Duodenal mucosa (tissue), 2 donors: ENCODE measurements around the gene CECR2.

ENCODE experiments used
- H3K27ac ChIP-seq: one replicate; pipeline ENCODE4 v1.7.0; 2013; ENCODE audit warnings: low read depth, low read length
- H3K27me3 ChIP-seq, 2 donors: one replicate each; pipeline ENCODE4 v1.7.0; 2013; ENCODE audit warnings: low read length in 2 of 2, control low read depth in 1 of 2; ENCODE audit not compliant: insufficient read depth in 2 of 2, control insufficient read depth in 1 of 2
- H3K36me3 ChIP-seq, 2 donors: one replicate each; pipeline ENCODE4 v1.7.0; 2013; ENCODE audit warnings: low read length in 2 of 2, control low read depth in 1 of 2; ENCODE audit not compliant: insufficient read depth in 2 of 2, control insufficient read depth in 1 of 2
- H3K4me1 ChIP-seq, 2 donors: one replicate each; pipeline ENCODE4 v1.7.0; 2013; ENCODE audit warnings: low read length in 2 of 2, control low read depth in 1 of 2; ENCODE audit not compliant: insufficient read depth in 2 of 2, control insufficient read depth in 1 of 2
- H3K4me3 ChIP-seq, 2 donors: one replicate each; pipeline ENCODE4 v1.7.0; 2013; ENCODE audit warnings: low read length in 2 of 2, low read depth in 1 of 2
- H3K9ac ChIP-seq, 2 donors: one replicate each; pipeline ENCODE4 v1.7.0; 2013; ENCODE audit warnings: low read length in 2 of 2, low read depth in 1 of 2
- H3K9me3 ChIP-seq, 2 donors: one replicate each; pipeline ENCODE4 v1.7.0; 2013; ENCODE audit warnings: low read length in 2 of 2, control low read depth in 1 of 2; ENCODE audit not compliant: control insufficient read depth in 1 of 2

The CECR2 gene

GRCh38 chr22:17472932-17473331 lies 103.7 kb downstream of the CECR2 start:
- no peak overlapping the region for H3K27ac ChIP-seq
- H3K4me3 ChIP-seq, result no peak overlapping the region
- H3K9ac ChIP-seq, result no peak overlapping the region
- peaks cover 6 to 9% of the 10 kb centered on the region in 2 donors for H3K27me3 ChIP-seq
- H3K36me3 ChIP-seq, result no peaks in the 10 kb centered on the region
- H3K4me1 ChIP-seq, result no peaks in the 10 kb centered on the region
- no peaks in the 10 kb centered on the region for H3K9me3 ChIP-seq

GRCh38 chr22:17475318-17476230 lies 106.3 kb downstream of the CECR2 start:
- Histone ChIP-seq H3K27ac (no peak overlapping the region), H3K36me3 (no peaks in the 10 kb centered on the region), H3K9ac (no peak overlapping the region), H3K4me1 (no peaks in the 10 kb centered on the region), H3K9me3 (no peaks in the 10 kb centered on the region), H3K27me3 (peaks cover 5 to 6% of the 10 kb centered on the region in 2 donors), H3K4me3 (no peak overlapping the region)

- Histone ChIP-seq H3K9me3 (no peaks in the 10 kb centered on the region), H3K9ac (no peak overlapping the region), H3K36me3 (no peaks in the 10 kb centered on the region), H3K27me3 (peaks cover 5 to 6% of the 10 kb centered on the region in 2 donors), H3K27ac (no peak overlapping the region), H3K4me1 (no peaks in the 10 kb centered on the region), H3K4me3 (peak overlapping the region in 1 of 2 donors; percentile 35)
These were observed 107.6 kb downstream of the CECR2 start for GRCh38 chr22:17476838-17477237.

GRCh38 chr22:17477391-17477833 lies 108.2 kb downstream of the CECR2 start:
- Histone ChIP-seq H3K9ac (no peak overlapping the region), H3K4me3 (peak overlapping the region; percentile 13 to 35)

GRCh38 chr22:17479135-17479534 lies 109.9 kb downstream of the CECR2 start:
- Histone ChIP-seq H3K9me3 (no peaks in the 10 kb centered on the region), H3K27ac (no peak overlapping the region), H3K36me3 (no peaks in the 10 kb centered on the region), H3K4me1 (no peaks in the 10 kb centered on the region), H3K9ac (no peak overlapping the region), H3K27me3 (peaks cover 0 to 2% of the 10 kb centered on the region in 2 donors), H3K4me3 (no peak overlapping the region)

More at GRCh38 chr22:17477391-17477833, 108.2 kb downstream of the CECR2 start:
- Histone ChIP-seq H3K4me1 (no peaks in the 10 kb centered on the region), H3K9me3 (no peaks in the 10 kb centered on the region), H3K27me3 (peaks cover 5 to 6% of the 10 kb centered on the region in 2 donors), H3K27ac (no peak overlapping the region), H3K36me3 (no peaks in the 10 kb centered on the region)

GRCh38 chr22:17481424-17481823 lies 112.2 kb downstream of the CECR2 start:
- no peaks in the 10 kb centered on the region for H3K36me3 ChIP-seq
- no peak overlapping the region for H3K27ac ChIP-seq
- H3K27me3 ChIP-seq, result peaks cover 0 to 2% of the 10 kb centered on the region in 2 donors
- H3K4me1 ChIP-seq, result no peaks in the 10 kb centered on the region
- H3K9ac ChIP-seq, result no peak overlapping the region
- no peak overlapping the region for H3K4me3 ChIP-seq
- H3K9me3 ChIP-seq, result no peaks in the 10 kb centered on the region

- Histone ChIP-seq H3K36me3 (no peaks in the 10 kb centered on the region), H3K9me3 (no peaks in the 10 kb centered on the region), H3K27ac (no peak overlapping the region), H3K9ac (no peak overlapping the region), H3K4me1 (no peaks in the 10 kb centered on the region), H3K4me3 (no peak overlapping the region), H3K27me3 (no peaks in the 10 kb centered on the region)
These were observed 114.6 kb downstream of the CECR2 start for GRCh38 chr22:17483688-17484372.

- Histone ChIP-seq H3K27me3 (no peaks in the 10 kb centered on the region), H3K36me3 (no peaks in the 10 kb centered on the region), H3K9me3 (no peaks in the 10 kb centered on the region), H3K4me1 (no peaks in the 10 kb centered on the region), H3K4me3 (no peak overlapping the region), H3K27ac (no peak overlapping the region), H3K9ac (no peak overlapping the region)
These were observed 115.3 kb downstream of the CECR2 start for GRCh38 chr22:17484608-17485007.

GRCh38 chr22:17486313-17486712 lies 117.1 kb downstream of the CECR2 start:
- Histone ChIP-seq H3K27me3 (no peaks in the 10 kb centered on the region), H3K4me1 (no peaks in the 10 kb centered on the region), H3K36me3 (no peaks in the 10 kb centered on the region), H3K4me3 (no peak overlapping the region), H3K9ac (no peak overlapping the region), H3K27ac (no peak overlapping the region), H3K9me3 (no peaks in the 10 kb centered on the region)

- no peak overlapping the region for H3K4me3 ChIP-seq
- H3K36me3 ChIP-seq, result no peaks in the 10 kb centered on the region
- H3K9ac ChIP-seq, result no peak overlapping the region
- H3K27ac ChIP-seq, result no peak overlapping the region
- no peaks in the 10 kb centered on the region for H3K9me3 ChIP-seq
- H3K27me3 ChIP-seq, result no peaks in the 10 kb centered on the region
- no peaks in the 10 kb centered on the region for H3K4me1 ChIP-seq
These were observed 117.5 kb downstream of the CECR2 start for GRCh38 chr22:17486719-17487118.
